Keratinocyte (primary cell): ENCODE data around the gene TMPRSS4.

Experiments used
- EZH2 ChIP-seq: IDR thresholded peaks from one replicate; pipeline ENCODE4 v1.6.1; 2012; ENCODE audit warnings: inconsistent platforms, mild to moderate bottlenecking, low read length, moderate library complexity
- TF ChIP-seq, protein P1 (sequence below), 3 experiments: IDR thresholded peaks in 1 of 3; conservative IDR thresholded peaks in 1 of 3; optimal IDR thresholded peaks in 1 of 3; 2 replicates in 2 of 3; 3 replicates in 1 of 3; pipeline versions ENCODE3 to v1.5.1; 2011; ENCODE audit warnings: low read length in 3 of 3, mild to moderate bottlenecking in 3 of 3, moderate library complexity in 2 of 3, control low read depth in 1 of 3, inconsistent platforms in 1 of 3; ENCODE audit not compliant: insufficient read depth in 2 of 3; ENCODE audit errors: extremely low read depth in 1 of 3

GRCh38 chr11:118079491-118079890 is 2.6 kb downstream of the TMPRSS4 start:
- TF ChIP-seq, protein P1, sequence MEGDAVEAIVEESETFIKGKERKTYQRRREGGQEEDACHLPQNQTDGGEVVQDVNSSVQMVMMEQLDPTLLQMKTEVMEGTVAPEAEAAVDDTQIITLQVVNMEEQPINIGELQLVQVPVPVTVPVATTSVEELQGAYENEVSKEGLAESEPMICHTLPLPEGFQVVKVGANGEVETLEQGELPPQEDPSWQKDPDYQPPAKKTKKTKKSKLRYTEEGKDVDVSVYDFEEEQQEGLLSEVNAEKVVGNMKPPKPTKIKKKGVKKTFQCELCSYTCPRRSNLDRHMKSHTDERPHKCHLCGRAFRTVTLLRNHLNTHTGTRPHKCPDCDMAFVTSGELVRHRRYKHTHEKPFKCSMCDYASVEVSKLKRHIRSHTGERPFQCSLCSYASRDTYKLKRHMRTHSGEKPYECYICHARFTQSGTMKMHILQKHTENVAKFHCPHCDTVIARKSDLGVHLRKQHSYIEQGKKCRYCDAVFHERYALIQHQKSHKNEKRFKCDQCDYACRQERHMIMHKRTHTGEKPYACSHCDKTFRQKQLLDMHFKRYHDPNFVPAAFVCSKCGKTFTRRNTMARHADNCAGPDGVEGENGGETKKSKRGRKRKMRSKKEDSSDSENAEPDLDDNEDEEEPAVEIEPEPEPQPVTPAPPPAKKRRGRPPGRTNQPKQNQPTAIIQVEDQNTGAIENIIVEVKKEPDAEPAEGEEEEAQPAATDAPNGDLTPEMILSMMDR (optimal IDR thresholded peaks at IDR 0.05 in 1 of 3, IDR thresholded peaks at IDR 0.05 in 1 of 3, conservative IDR thresholded peaks at IDR 0.05 in 1 of 3; ENCODE audit: extremely low read depth in 1 of 3, insufficient read depth in 2 of 3, low read length in 3 of 3) = no peak
- TF ChIP-seq EZH2 = no peak
